GM18511 (cell line): ENCODE data around the gene NAV2.
A peak's percentile ranks its signal among the peaks of the same experiment; 100 is the strongest.

Experiments used
- ATAC-seq: cut with Tn5 transposase; IDR thresholded peaks from one replicate; pipeline ENCODE4 v1.9.1; 2021; ENCODE audit warnings: mild to moderate bottlenecking, moderate library complexity; ENCODE audit not compliant: unreplicated experiment

NAV2 gene

DNA sequence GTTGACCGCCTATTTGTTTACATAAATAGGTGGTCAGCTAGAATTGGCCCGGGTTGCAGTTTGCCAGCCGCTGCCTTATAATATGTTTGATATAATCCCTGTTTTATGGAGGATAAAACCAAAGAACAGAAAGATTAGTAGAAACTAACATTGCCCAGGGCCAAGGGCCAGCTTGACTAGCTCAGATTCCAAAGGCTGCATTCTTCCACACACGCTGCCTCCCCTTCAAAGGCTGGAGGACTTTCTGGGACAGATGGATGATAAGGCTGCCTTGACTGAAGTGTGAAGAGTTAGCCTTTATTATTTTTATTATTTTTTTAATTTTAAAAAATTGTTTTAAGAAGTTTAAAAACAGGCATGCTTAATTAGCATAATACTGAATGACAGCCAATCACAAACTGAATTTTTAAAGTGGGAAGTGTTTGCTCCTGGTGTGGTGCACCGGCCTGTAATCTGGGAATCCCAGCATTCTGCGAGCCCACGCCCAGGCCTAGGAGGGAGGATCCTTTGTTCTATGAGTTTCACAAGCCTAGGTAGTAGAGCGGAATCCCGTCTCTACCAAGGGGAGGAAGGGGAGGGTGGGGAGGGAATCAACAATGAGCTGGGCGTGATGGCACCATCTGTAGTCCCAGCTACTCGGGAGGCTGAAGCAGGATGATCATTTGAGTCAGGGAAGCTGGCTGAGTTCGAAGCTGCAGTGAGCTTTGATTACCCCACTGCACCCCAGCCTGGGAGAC is 114.9 kb downstream of the NAV2 start:
- no peak for ATAC-seq

DNA sequence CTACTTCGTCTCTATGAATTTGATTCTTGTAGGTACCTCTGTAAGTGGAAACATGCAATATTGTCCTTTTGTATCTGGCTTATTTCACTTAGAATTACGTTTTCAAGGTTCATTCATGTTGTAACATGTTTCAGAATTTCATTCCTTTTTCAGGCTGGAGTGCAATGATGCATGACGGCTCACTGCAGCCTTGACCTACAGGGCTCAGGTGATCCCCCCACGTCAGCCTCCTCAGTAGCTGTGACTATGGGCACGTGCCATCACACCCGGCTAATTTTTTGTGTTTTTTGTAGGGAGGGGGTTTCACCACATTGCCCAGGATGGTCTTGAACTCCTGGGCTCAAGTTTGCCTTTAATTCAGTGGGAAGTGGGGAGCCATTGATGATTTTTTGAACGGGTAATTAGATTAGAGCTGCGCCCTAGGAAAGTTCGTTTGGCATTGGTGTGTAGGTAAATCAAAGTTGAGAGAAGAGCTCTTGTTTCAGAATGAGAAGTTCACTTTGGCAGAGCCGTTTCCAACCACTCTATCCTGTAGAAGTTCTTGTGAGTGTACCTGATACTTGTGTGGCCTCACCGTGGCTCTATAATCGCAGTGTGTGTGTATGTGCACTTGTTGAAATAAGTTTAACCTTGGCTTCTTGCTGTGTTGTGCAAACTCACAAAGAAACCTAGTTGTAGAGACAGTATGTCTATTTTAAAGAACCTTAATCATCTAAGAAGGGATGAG is 115.9 kb downstream of the NAV2 start:
- peak; percentile 54 for ATAC-seq

DNA sequence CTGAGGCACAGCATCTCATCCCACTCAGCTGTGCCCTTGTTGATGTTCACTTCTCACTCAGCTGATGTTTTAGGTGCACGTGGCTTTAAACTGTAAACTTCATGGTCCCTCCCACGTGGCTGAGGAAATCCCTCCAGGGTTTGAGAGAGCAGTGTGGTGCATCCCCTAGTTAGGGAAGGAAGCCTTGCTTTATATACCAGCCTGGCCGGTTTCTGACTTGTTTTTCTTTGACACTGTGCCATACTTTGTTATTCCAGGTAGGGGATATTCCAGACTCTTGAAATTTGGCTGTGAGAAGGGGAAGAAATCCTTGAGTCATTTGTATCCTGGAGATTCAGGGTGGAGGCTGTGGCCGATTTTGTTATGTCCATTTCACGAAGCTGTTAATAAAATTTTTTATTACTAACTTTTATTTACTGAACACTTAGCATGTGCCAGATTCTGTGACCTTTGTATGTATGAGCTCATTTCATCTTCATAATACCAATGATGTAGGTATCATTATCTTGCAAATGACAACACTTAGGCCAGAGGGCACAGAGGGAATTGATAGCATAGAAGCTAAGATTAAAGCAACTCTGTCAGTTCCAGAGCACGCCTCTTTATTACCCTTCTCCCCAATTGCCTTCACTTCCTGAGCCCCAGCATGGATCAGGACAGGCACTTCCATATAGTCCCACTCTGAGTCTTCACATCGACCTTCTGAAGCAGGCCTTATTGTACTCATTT is 116.6 kb downstream of the NAV2 start:
- peak; percentile 65 for ATAC-seq

DNA sequence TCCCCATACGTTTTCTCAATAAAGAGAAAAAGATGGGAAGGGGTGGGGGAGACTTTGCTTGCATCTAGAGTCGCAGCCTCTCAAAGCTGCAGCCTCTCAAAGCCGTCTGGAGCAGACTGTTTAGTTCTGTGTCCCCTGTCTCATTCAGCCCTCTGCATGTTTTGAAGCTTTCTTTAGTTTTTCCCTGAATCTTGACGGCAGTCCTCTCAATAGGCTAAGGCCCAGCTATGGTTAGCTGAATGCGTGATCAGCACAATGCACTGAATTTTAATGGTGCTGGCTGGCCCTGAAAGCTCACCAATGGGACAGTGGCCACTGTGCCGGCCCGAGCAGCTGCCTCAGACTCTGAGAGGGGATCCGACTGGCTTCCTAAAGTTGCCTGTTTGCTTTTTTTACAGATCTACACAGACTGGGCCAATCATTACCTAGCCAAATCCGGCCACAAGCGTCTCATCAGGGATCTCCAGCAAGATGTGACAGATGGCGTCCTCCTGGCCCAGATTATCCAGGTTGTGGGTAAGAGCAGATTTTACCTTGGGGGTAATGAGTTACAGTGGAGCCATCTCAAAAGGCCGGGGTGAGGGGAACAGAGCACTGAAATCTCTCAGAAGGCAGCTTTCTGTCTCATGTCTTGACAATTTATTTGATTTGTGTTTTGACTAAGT is 119.6 kb downstream of the NAV2 start:
- ATAC-seq, result no peak

DNA sequence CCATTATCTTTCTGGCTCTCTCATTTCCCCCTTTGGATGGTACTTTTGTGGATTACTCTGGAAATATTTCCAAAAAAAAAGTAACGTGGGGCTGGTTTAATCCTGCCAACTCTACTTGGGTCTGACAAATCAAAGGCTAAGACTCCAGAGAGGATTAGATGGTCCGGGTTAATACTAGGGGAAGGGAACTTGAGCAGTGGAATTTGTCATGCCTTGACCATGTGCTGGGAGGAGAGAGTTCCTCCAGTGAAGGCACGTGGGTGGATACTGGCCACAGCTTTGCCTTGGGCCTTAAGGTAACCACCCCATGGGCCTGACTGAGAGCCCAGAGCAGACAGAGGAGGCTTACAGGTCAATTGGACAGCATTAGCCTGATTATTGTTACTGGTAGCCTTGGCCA is 120.3 kb downstream of the NAV2 start:
- ATAC-seq, result no peak

DNA sequence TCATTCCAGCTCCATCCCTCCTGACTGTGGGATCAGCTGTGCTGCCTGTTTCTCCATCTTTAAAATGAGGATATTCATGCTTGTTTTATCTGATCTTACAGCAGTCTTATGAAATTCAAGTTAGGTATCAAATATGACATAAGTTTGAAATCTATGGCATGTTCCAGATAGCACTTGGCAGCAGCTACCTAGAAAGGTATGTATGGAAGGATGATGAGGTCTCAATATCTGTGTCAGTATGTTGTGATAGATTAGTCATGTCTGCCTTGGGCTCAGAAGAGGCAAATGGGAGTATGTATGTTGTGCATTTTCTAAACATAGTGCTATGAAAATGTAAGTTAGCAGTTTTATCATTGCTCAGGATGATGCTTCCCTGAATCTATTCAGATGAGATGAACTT is 122.1 kb downstream of the NAV2 start:
- no peak for ATAC-seq

DNA sequence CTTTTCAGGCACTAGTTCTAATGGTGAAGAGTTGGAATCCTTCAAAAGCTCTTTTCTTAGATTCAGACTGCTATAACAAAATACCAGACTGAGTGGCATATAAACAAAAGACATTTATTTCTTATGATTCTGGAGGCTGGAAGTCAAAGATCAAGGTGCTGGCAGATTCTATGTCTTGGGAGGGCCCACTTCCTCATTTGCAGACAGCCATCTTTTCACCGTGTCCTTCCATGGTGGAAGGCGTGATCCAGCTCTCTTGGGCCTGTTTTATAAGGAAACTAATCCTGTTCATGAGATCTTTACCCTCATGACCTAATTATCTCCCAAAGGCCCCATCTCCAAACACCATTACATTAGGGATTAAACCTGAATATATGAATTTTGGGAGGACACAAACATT is 124.0 kb downstream of the NAV2 start:
- no peak for ATAC-seq

DNA sequence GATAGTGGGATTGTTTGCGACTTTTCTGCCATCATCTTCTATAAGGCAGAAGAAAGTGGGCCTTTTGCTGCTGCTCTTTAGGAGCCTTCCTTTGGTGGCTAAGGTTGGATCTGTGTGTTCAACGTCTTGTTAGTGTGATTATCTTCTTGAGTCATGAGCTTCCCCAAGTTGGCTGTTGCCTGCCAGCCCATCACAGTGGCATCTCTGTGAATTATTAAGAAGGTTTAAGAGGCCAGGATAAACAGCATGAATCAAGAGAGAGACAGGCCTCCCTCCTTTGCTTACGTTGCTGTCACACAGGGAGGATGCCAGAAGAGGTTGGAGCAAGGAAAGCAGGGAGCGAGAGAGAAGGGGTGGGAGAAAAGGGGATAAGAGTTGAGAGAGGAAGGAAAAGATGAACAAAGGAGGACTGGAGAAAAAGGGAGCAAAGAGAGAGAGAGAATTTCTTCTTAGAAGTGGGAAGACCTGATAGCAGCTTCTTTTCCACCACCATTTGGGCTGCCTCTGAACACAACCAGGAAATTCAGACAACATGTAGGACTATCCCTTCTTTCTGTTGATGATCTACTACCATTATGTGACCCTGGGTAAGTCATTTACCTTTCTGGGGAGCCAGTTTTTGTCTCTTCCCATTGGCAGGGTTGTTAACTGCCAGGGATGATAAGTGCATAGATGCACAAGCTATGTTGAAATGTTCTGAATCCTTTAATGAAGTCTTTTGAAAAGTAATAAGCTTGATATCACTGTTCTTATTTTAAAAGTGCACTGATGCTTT is 126.5 kb downstream of the NAV2 start:
- no peak for ATAC-seq

DNA sequence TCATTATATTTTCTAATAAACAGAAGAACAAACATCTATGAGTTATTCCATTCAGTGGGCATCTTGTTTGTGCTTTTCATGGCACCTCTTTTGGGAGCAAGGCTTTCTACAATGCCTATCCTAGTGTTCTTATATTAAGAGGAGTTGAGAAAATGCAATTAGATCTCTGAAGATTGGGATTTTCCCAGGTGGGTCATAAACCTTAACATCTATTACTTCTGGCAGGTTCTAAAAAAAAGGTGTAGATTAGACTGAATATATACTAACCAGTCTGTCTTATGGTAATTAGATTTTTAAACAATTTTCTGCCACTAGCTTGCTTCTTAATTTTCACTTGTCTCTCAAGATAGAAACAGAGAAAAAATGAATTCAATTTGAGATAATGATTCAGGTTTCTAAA is 128.3 kb downstream of the NAV2 start:
- ATAC-seq, result no peak

DNA sequence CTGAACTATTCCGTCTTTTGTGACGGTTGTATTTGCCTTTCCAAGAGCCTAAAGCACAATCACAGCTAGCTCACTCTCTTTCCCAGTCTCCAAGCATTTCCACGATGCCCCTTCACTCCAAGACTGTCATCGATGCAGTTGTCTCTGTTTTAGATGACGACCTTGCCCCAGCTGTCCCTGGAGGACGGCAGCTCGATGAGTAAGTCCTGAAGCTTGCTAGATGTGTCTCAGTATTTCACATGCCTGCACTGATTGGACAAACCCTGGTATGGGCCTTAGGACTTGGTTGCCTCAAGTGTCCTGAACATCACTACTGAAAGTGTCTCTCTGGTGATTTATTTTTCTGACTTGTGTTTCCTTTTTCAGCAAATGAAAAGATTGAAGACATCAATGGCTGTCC is 129.9 kb downstream of the NAV2 start:
- no peak for ATAC-seq

DNA sequence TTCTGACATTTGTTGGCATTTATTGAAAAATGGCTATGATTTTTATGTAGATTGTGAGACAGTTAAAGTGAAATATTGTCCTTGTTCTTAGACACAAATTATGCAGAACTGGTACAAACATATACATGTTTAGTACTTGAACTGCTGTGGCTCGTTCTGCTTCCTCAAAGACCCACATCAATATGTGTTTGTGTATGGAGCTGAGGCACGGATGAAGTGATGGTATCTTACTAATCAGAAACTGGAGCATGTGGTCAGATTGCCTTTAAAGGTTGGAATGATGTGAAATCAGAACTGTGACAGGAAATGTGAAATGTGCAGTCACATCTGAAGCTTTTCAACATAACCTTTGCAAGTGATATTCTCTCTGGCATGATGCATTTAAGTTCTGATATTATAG is 130.4 kb downstream of the NAV2 start:
- ATAC-seq, result no peak

DNA sequence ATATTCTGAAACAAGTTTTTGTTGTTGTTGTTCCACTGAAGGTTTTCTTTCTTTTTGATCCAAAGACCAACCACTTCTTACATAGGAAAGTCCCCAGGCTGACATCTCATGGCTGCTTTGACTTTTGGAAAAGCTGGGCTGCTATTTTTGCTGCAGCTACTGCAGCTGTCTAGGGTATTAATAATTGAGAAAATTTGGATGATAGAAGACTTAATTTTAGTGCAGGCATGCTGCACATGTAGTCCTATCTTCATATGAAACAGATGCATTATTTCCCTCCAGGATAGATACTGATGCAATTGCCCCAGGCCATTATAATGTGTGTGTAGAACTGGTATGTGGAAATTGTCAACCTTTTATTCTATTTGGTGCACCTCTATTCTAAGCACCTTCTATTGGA is 131.4 kb downstream of the NAV2 start:
- ATAC-seq, result no peak

DNA sequence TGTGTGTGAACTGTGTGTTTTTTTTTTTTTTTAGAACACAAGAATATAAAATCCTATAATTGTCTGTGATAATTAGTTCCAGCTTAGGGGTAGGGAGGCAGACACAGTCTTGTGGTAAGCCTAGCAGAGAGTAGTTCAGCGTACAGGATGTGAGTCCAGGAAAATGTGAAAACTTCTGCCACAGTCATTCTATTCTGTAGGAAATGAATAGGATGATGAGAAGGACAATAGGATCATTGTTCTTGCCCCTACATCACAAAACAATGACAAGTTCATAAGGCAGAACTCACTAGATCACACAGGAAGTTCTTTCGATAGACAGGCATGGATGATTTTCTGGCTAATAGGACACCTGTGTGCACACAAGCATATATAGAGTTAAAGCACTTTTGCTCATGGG is 132.2 kb downstream of the NAV2 start:
- ATAC-seq, result no peak

DNA sequence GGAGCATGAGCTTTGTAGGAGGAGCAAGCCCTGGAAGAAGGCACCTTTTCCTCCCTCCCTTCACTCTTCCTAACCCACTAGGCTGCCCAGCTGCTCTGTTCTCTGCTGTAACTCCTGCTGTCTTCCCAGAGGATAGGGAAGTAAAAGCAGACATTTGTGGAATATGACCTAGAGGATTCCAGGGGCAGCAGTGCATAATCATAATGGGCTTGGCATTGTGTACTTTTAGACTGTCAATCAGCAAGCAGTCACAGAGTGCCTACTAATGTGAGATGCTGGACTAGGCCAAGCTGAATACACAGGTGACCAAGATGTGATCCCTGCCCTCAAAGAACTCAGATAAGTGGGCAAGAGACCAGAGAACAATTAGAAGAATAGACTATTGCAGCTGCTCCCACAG is 133.0 kb downstream of the NAV2 start:
- ATAC-seq, result no peak

DNA sequence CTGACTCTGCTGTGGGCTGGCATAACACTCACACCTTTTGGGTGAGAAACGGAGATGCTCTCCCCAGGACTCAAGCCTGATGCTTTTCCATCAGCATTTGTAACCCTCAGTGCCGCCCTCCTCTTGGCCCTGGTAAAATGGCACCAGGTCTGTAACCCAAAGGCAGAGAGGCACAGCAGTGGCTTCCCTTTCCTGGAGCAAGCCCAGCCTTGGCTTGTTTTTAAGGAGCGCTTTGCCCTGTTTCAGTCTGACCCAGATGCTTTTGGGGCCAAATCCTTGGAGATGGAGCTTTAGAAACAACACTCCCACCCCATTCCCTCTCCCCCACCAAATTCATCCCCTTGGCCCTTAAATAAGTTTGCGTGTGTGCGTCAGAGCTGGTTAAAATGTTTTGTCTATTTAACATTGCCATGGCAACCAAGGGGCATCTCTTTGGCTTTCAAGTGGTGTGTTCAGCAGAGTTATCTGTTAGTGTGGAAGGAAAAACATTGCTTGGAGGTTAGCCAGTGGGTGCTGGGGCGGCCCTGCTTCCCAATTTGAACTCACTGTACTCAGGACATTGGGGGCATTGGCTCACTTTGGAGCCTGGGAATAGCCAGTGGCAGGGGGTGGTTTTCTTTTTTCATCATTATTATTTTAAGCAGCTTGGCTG is 134.1 kb downstream of the NAV2 start:
- ATAC-seq, result no peak

DNA sequence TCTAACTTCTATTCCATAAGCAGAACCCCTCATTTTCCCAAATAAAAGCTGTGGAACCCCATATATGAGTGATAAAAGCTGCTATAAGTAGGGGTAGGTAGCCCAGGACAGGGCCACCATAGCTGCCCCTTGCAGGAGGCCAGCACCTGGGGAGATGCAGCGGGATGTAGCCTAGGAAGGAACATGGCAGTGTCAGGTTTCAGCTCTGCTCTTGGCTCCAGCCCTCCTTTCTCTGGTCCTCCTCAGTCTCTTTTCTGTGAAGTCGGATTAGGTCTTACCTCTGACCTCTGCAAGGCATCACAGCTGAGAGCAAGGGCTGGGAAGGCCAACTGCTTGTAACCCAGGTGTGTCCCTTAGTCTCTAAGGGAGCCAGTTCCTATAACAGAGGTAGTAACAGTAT is 135.6 kb downstream of the NAV2 start:
- no peak for ATAC-seq

DNA sequence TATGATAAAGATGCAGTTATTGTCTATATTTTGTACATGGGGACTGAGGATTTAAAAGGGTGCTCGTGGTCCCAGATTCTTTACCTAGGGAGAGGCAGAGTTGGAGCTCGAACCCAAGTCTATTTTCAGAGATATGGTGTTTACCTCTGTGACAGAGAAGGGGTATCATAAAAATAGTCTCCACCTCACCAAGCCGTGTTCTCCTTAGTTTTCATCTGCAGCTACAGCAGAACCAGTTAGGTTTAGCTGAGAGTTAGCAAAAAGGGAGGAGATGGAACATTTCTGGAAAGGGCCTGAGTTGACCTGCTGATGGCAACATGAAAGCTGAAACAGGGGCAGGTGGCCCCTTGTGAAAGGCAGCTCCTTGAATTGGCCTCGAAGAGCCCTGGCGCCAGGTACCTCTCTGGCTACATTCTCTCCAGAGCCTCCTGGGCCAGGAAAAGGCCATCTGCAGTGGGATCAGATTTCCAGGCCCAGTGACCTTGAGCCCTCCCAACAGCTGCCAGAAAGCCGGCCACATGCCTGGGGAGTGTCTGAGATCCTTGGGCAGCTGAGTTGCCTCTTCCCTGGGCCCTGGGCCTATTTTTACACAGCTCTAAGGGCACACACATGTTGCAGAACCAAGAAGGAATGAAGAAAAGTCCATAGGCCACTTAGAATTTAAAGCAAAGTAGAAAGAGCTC is 136.6 kb downstream of the NAV2 start:
- no peak for ATAC-seq

DNA sequence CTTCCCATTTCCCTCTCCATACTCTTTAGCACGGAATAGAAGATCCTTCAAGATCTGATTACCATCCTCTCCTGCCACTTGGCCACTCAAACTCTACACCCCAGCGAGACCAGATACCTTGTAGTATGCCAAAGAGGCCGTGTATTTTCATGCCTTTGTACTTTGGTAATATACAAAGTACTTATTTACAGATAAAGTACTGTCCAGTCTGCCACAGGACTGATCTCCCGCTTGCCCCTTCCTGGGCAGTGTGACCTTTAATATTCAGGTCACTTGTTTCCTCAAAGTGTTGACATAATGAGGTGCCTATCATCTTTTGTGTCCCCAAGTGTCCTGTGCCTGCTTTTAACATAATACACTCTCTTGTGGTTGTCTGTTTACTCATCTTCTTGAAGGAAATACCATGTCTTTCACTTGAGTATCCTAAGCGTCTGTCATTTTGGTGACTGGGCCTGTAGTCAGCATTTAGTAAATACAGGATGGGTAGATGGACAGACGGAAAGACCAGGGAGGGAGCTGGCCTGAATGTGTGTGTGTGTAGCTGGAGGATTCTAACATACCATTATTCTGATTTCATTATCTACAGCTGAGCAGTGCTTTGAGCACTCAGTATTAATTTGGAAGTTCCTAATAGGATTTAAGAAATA is 137.4 kb downstream of the NAV2 start:
- no peak for ATAC-seq

DNA sequence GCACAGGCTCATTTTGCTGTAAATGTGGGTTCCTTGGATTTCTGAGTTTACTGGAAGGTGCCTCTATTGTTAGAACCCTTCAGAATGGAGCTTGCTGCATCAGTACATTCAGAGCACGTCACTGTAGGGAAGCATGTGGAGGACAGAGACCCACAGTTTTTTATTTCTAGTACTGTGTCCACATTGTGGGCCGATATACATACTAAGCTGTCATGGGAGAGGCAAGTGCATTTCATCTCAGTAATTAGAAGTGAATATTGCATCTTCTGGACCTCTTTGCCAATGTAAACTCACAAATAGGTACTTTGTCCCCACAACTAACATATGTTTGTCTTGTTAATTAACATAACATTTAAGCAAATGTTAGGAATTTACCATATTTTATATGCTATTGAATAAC is 139.7 kb downstream of the NAV2 start:
- no peak for ATAC-seq
